Measurements from ENCODE around the gene MED14. TPM values are rescaled to one million over a fixed set of nuclear protein-coding genes. Genes with fewer than 3 reads are reported as not detected.
A peak's percentile ranks its signal among the peaks of the same experiment; 100 is the strongest.

The MED14 gene
- total RNA-seq, 1 experiment from 2014 or later: 83.3 TPM

GRCh38 chrX:40647307-40648197 is 87.8 kb downstream of the MED14 start, which contains the start of gene CXorf38 (continued):
- TF ChIP-seq ARID4B (CRISPR knock-in tag; IDR thresholded peaks at IDR 0.05; ENCODE audit: borderline replicate concordance) (no peak), PRRX2 (CRISPR knock-in tag; IDR thresholded peaks at IDR 0.05) (peak; percentile 80; the same call in 1 of the 2 replicates), SP1 (CRISPR knock-in tag; conservative IDR thresholded peaks at IDR 0.05) (peak; percentile 39), EMX1 (CRISPR knock-in tag; IDR thresholded peaks at IDR 0.05) (peak; percentile 90), ZSCAN18 (CRISPR knock-in tag; IDR thresholded peaks at IDR 0.05) (no peak), MYBL2 (CRISPR knock-in tag; IDR thresholded peaks at IDR 0.05) (no peak), E2F5 (CRISPR knock-in tag; IDR thresholded peaks at IDR 0.05) (no peak)

GRCh38 chrX:40646489-40647306 is 88.6 kb downstream of the MED14 start:
- ChIA-PET CTCF (no interaction called here), POLR2A (no interaction called here)
- Mint-ChIP-seq H3K9me3 (no peaks in the 10 kb centered on the region), H3K36me3 (peaks cover 12% of the 10 kb centered on the region), H3K27ac (peak overlapping the region; percentile 28), H3K4me1 (peaks cover 19% of the 10 kb centered on the region), H3K4me3 (peak overlapping the region; percentile 89), H3K27me3 (ENCODE audit: low read depth) (no peaks in the 10 kb centered on the region; the same call in 1 of the 2 replicates)
- peak; percentile 16 for DNase-seq (ENCODE audit: low spot score)
- ATAC-seq: peak; percentile 33
- TF ChIP-seq ZNF219 (CRISPR knock-in tag; IDR thresholded peaks at IDR 0.05; ENCODE audit: borderline replicate concordance) (no peak), ATF6 (CRISPR knock-in tag; IDR thresholded peaks at IDR 0.05) (no peak), FOXK1 (CRISPR knock-in tag; IDR thresholded peaks at IDR 0.05) (no peak), PRRX2 (CRISPR knock-in tag; IDR thresholded peaks at IDR 0.05) (no peak), ZSCAN18 (CRISPR knock-in tag; IDR thresholded peaks at IDR 0.05) (no peak), ERG (CRISPR knock-in tag; IDR thresholded peaks at IDR 0.05) (no peak), SMAD4 (CRISPR knock-in tag; IDR thresholded peaks at IDR 0.05) (no peak), ZNF512 (CRISPR knock-in tag; IDR thresholded peaks at IDR 0.05; ENCODE audit: borderline replicate concordance) (no peak), HMGXB4 (CRISPR knock-in tag; IDR thresholded peaks at IDR 0.05) (no peak), ZNF317 (CRISPR knock-in tag; IDR thresholded peaks at IDR 0.05; ENCODE audit: borderline replicate concordance, low read depth) (no peak)

All from WTC11 (cell line).